ENCODE data around the gene KRTCAP2. TPM values are rescaled to one million over a fixed set of nuclear protein-coding genes. Genes with fewer than 3 reads are reported as not detected.

KRTCAP2 gene
- total RNA-seq, 1 donor from 2014 or later = 173 TPM

DNA sequence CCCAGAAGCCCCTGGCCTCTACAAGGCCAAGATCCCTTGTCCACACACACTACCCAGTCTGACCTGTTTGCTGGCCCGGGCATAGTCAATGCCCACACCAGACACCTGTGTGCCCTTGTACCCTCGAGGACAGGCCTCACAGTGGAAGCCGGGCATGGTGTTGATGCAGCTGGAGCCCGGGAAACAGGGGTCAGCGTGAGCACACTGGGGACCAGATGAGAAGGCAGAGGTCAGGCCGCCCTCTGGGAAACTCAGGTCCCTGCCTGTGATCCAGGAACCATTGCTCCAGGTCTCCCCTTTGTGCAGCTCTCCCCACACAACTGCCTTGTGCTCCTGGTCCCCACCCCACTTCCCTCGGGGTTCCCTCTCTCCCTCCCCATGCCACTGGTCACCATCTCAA lies 29.1 kb upstream of the KRTCAP2 start:
- DNase-seq (ENCODE audit: low spot score) = no peak
- H3K27ac Mint-ChIP-seq (ENCODE audit: unreplicated experiment) = no peak overlapping the region
- no peaks in the 10 kb centered on the region for H3K9me3 Mint-ChIP-seq (ENCODE audit: unreplicated experiment)
- H3K27me3 Mint-ChIP-seq (ENCODE audit: unreplicated experiment) = peaks cover 20% of the 10 kb centered on the region
- H3K36me3 Mint-ChIP-seq (ENCODE audit: low read depth, unreplicated experiment) = peaks cover 20% of the 10 kb centered on the region
- no peak overlapping the region for H3K4me3 Mint-ChIP-seq (ENCODE audit: unreplicated experiment)
- TF ChIP-seq, protein P1, sequence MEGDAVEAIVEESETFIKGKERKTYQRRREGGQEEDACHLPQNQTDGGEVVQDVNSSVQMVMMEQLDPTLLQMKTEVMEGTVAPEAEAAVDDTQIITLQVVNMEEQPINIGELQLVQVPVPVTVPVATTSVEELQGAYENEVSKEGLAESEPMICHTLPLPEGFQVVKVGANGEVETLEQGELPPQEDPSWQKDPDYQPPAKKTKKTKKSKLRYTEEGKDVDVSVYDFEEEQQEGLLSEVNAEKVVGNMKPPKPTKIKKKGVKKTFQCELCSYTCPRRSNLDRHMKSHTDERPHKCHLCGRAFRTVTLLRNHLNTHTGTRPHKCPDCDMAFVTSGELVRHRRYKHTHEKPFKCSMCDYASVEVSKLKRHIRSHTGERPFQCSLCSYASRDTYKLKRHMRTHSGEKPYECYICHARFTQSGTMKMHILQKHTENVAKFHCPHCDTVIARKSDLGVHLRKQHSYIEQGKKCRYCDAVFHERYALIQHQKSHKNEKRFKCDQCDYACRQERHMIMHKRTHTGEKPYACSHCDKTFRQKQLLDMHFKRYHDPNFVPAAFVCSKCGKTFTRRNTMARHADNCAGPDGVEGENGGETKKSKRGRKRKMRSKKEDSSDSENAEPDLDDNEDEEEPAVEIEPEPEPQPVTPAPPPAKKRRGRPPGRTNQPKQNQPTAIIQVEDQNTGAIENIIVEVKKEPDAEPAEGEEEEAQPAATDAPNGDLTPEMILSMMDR (IDR thresholded peaks at IDR 0.05; ENCODE audit: unreplicated experiment) = no peak
- H3K4me1 Mint-ChIP-seq (ENCODE audit: unreplicated experiment) = peaks cover 5% of the 10 kb centered on the region

DNA sequence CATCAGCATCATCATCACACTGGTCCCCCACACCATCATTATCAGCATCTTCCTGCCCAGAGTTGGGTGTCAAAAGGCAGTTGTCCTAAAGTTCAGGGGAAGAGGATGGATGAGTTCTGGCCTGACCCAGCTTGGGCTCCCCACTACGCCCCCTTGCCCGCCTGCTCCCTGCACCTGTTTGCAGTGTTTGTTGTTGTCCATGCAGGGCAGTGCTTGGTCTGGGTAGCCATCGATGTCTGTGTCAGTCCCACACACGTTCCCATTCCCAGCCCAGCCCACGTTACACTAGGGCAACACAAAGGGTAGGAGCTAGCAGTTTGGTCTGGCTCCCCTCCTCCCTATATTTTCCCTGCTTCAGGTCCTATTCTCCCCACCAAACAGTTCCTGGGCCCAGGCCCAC lies 27.8 kb upstream of the KRTCAP2 start:
- TF ChIP-seq, protein P1 (IDR thresholded peaks at IDR 0.05; ENCODE audit: unreplicated experiment) = no peak
- Mint-ChIP-seq H3K9me3 (ENCODE audit: unreplicated experiment) (no peaks in the 10 kb centered on the region), H3K27ac (ENCODE audit: unreplicated experiment) (no peak overlapping the region), H3K27me3 (ENCODE audit: unreplicated experiment) (peaks cover 22% of the 10 kb centered on the region), H3K36me3 (ENCODE audit: low read depth, unreplicated experiment) (peaks cover 24% of the 10 kb centered on the region), H3K4me1 (ENCODE audit: unreplicated experiment) (peaks cover 6% of the 10 kb centered on the region), H3K4me3 (ENCODE audit: unreplicated experiment) (peak overlapping the region; percentile 25)
- DNase-seq (ENCODE audit: low spot score) = no peak

DNA sequence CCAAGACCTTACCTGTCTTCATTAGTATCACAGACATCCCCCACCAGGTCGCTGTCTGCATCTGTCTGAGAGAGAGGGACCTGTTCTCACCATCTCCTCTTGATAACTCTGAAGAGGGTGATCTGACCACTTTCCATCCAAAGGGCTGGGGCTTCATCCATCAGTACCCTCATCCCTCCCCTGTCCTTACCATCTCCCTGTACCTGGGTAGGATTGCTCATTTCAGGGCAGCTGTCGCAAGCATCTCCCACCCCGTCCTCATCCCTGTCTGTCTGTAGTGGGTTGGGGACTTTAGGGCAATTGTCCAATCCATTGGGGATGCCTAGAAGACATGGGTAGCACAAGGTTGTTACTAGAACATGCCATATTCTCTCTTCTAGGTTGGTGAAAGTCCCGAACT lies 26.7 kb upstream of the KRTCAP2 start:
- peaks cover 14% of the 10 kb centered on the region for H3K4me1 Mint-ChIP-seq (ENCODE audit: unreplicated experiment)
- H3K27me3 Mint-ChIP-seq (ENCODE audit: unreplicated experiment) = peaks cover 28% of the 10 kb centered on the region
- TF ChIP-seq, protein P1 (IDR thresholded peaks at IDR 0.05; ENCODE audit: unreplicated experiment) = no peak
- DNase-seq (ENCODE audit: low spot score) = no peak
- H3K36me3 Mint-ChIP-seq (ENCODE audit: low read depth, unreplicated experiment) = peaks cover 32% of the 10 kb centered on the region
- peak overlapping the region; percentile 22 for H3K27ac Mint-ChIP-seq (ENCODE audit: unreplicated experiment)
- peak overlapping the region; percentile 18 for H3K4me3 Mint-ChIP-seq (ENCODE audit: unreplicated experiment)
- H3K9me3 Mint-ChIP-seq (ENCODE audit: unreplicated experiment) = no peaks in the 10 kb centered on the region

DNA sequence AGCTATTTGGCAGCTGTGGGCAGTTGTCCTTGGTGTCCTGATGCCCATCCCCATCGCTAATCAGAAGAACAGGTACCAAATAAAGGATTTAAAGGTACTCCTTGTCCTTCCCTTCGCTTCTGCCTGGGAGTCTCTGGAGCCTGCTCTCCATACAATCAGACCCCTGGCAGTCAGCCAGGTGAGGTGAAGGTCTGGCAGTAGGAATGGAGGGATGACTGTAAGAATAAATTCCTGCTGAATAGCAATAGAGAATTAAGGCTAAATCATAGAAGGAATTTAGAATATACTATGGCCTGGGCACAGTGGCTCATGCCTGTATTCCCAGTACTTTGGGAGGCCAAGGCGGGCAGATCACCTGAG lies 25.4 kb upstream of the KRTCAP2 start:
- Mint-ChIP-seq H3K4me1 (ENCODE audit: unreplicated experiment) (peaks cover 23% of the 10 kb centered on the region), H3K27ac (ENCODE audit: unreplicated experiment) (peak overlapping the region; percentile 10), H3K27me3 (ENCODE audit: unreplicated experiment) (peaks cover 36% of the 10 kb centered on the region), H3K36me3 (ENCODE audit: low read depth, unreplicated experiment) (peaks cover 32% of the 10 kb centered on the region), H3K4me3 (ENCODE audit: unreplicated experiment) (no peak overlapping the region), H3K9me3 (ENCODE audit: unreplicated experiment) (no peaks in the 10 kb centered on the region)
- TF ChIP-seq, protein P1 (IDR thresholded peaks at IDR 0.05; ENCODE audit: unreplicated experiment) = no peak
- DNase-seq (ENCODE audit: low spot score) = no peak

DNA sequence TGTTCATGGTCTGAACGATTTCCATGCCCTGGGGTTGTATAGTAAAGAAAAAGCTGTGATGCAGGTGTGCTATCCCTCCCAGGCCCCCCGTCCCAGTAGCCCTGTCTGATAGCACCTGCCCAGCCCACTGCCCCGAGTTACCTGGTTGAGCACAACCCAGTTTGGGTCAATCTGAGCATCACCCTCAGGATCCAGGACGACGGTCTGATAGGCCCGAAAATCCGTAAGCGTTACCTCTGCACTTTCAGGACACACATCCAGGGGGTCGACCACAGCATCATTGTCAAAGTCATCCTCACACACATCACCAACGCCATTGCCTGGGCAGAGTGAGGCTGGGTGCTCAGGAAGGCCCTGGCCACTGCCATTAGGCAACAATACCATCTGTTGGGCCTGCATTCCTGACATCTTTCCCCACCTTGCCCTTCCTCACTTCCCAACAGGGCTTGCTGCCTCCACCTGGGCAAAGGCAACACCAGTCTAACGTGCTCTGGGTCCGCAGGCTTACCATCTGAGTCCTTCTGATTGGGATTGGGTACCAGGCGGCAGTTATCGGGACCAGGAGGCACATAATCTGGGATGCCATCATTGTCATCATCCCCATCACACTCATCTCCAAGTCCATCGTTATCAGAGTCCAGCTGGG lies 24.9 kb upstream of the KRTCAP2 start:
- Mint-ChIP-seq H3K4me1 (ENCODE audit: unreplicated experiment) (peaks cover 23% of the 10 kb centered on the region), H3K36me3 (ENCODE audit: low read depth, unreplicated experiment) (peaks cover 28% of the 10 kb centered on the region), H3K27me3 (ENCODE audit: unreplicated experiment) (peaks cover 37% of the 10 kb centered on the region), H3K27ac (ENCODE audit: unreplicated experiment) (peak overlapping the region; percentile 10), H3K9me3 (ENCODE audit: unreplicated experiment) (no peaks in the 10 kb centered on the region), H3K4me3 (ENCODE audit: unreplicated experiment) (peak overlapping the region; percentile 72)
- TF ChIP-seq, protein P1 (IDR thresholded peaks at IDR 0.05; ENCODE audit: unreplicated experiment) = no peak
- no peak for DNase-seq (ENCODE audit: low spot score)
